MM.1S (cell line): ENCODE results near the gene RPH3AL.

Experiments used
- EZH2 ChIP-seq: fragments of 300-600 bp; sonication (generic); optimal IDR thresholded peaks from 2 replicates; pipeline ENCODE3; 2017; ENCODE audit warnings: low read depth, mild to moderate bottlenecking, antibody characterized with exemption, low read length, mixed read lengths
- EZH2phosphoT487 ChIP-seq: fragments of 300-600 bp; sonication (generic); IDR thresholded peaks from 2 replicates; pipeline ENCODE4 v1.6.1; 2018; ENCODE audit warnings: antibody characterized with exemption, low read length
- TF ChIP-seq, protein P1 (sequence below): fragments of 300-600 bp; sonication (generic); IDR thresholded peaks from 2 replicates; pipeline ENCODE4 v1.5.1; 2016; ENCODE audit warnings: antibody characterized with exemption, low read length, mixed read lengths

DNA sequence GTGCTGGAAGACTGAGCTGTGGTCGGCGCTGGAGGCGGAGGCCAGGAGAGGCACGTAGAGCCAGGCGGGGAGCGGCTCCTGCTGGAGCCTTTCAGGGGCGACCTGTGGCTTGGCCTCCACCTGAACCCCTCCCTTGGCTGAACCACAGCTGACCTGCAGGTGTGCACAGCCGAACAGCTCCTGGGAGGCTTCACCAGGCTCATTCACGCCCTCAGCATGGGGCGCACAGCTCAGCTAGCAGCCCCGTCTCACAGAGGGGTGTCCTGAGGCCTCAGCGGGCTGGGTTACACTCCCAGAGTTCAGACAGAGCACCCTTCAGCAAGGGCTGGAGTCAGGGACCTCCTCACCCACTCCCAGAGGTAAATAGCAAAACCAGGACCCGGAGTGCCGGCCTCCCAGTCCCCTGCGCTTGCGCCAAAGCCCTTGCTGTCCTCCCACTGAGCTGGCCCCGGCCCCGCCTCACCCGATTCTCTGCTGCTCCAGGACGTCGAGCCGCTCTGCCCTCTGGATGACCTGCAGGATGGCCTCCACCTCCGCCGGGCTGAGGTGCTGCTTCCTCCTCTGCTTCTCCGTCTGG, 31.7 kb downstream of the RPH3AL start:
- TF ChIP-seq, protein P1, sequence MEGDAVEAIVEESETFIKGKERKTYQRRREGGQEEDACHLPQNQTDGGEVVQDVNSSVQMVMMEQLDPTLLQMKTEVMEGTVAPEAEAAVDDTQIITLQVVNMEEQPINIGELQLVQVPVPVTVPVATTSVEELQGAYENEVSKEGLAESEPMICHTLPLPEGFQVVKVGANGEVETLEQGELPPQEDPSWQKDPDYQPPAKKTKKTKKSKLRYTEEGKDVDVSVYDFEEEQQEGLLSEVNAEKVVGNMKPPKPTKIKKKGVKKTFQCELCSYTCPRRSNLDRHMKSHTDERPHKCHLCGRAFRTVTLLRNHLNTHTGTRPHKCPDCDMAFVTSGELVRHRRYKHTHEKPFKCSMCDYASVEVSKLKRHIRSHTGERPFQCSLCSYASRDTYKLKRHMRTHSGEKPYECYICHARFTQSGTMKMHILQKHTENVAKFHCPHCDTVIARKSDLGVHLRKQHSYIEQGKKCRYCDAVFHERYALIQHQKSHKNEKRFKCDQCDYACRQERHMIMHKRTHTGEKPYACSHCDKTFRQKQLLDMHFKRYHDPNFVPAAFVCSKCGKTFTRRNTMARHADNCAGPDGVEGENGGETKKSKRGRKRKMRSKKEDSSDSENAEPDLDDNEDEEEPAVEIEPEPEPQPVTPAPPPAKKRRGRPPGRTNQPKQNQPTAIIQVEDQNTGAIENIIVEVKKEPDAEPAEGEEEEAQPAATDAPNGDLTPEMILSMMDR: no peak
- TF ChIP-seq EZH2: no peak
- TF ChIP-seq EZH2phosphoT487: no peak
